Smooth muscle cell (in vitro differentiated cells): ENCODE data around the gene SCGB1C1. TPM values are rescaled to one million over a fixed set of nuclear protein-coding genes. Genes with fewer than 3 reads are reported as not detected.

Experiments used
- DNase-seq: peaks from one replicate; lab custom pipeline; 2025; ENCODE audit not compliant: unreplicated experiment; lab: John Stamatoyannopoulos, UW
- H2AFZ ChIP-seq: fragments of 200-600 bp; sonication (generic); 2 replicates; pipeline ENCODE4 v1.6.0; 2016; ENCODE audit warnings: antibody characterized with exemption, low read depth, mild to moderate bottlenecking
- H3F3A ChIP-seq: fragments of 200-600 bp; sonication (generic); 2 replicates; pipeline ENCODE4 v1.6.0; 2017; ENCODE audit warnings: antibody characterized with exemption, low read depth
- H3K27ac ChIP-seq: fragments of 200-600 bp; sonication (generic); 2 replicates; pipeline ENCODE4 v1.5.1; 2016; ENCODE audit warnings: low read depth, mild to moderate bottlenecking
- H3K27me3 ChIP-seq: fragments of 200-600 bp; sonication (generic); 2 replicates; pipeline ENCODE4 v1.6.1; 2016; ENCODE audit warnings: low read depth, mild to moderate bottlenecking
- H3K36me3 ChIP-seq: fragments of 200-600 bp; sonication (generic); 2 replicates; pipeline ENCODE4 v1.5.1; 2016; ENCODE audit warnings: low read depth
- H3K4me1 ChIP-seq: fragments of 200-600 bp; sonication (generic); 2 replicates; pipeline ENCODE4 v1.5.1; 2016; ENCODE audit warnings: low read depth
- H3K4me2 ChIP-seq: fragments of 200-600 bp; sonication (generic); 2 replicates; pipeline ENCODE4 v1.6.0; 2016; ENCODE audit warnings: mild to moderate bottlenecking
- H3K4me3 ChIP-seq: fragments of 200-600 bp; sonication (generic); 2 replicates; pipeline ENCODE4 v1.5.1; 2016; ENCODE audit warnings: mild to moderate bottlenecking
- H3K79me2 ChIP-seq: fragments of 200-600 bp; sonication (generic); 2 replicates; pipeline ENCODE4 v1.6.0; 2016; ENCODE audit warnings: low read depth, mild to moderate bottlenecking
- H3K9ac ChIP-seq: fragments of 200-600 bp; sonication (generic); 2 replicates; pipeline ENCODE4 v1.6.0; 2016; ENCODE audit warnings: low read depth
- H3K9me3 ChIP-seq: fragments of 200-600 bp; sonication (generic); replicated peaks from 2 replicates; pipeline ENCODE4 v1.5.1; 2016; ENCODE audit warnings: low read depth
- H4K20me1 ChIP-seq: fragments of 200-600 bp; sonication (generic); 2 replicates; pipeline ENCODE4 v1.6.0; 2016; ENCODE audit warnings: low read depth
- WGBS: methylation state at CpG from one replicate; pipeline ENCODE4 v1.1.7; 2016; ENCODE audit warnings: low lambda C conversion rate; 5-methylcytosine and 5-hydroxymethylcytosine counted together
- polyA plus RNA-seq: library from polyadenylated mRNA; unstranded; fragments of >200 nt; fragmentation: Nextera tagmentation; extraction: Ambion mirVana; gene quantifications from 2 replicates; pipeline ENCODE4 v1.2.1, GENCODE V29; 2016
- total RNA-seq: library from RNA; depleted of rRNA; stranded (reverse); fragments of >200 nt; gene quantifications from 2 replicates; pipeline ENCODE4 v1.2.3, GENCODE V29; 2014
- TF ChIP-seq, protein P1 (sequence below): fragments of 200-600 bp; sonication (generic); IDR thresholded peaks from 2 replicates; pipeline ENCODE4 v1.5.1; 2017; ENCODE audit warnings: borderline replicate concordance, mild to moderate bottlenecking, antibody characterized with exemption; ENCODE audit not compliant: insufficient read depth, poor library complexity, severe bottlenecking

Gene SCGB1C1
- total and polyA plus RNA-seq, 2 experiments from 2014 or later: not detected

GRCh38 chr11:210803-211180 is 17.9 kb downstream of the SCGB1C1 start:
- no peak overlapping the region for H3K4me3 ChIP-seq
- no peak for DNase-seq
- TF ChIP-seq, protein P1, sequence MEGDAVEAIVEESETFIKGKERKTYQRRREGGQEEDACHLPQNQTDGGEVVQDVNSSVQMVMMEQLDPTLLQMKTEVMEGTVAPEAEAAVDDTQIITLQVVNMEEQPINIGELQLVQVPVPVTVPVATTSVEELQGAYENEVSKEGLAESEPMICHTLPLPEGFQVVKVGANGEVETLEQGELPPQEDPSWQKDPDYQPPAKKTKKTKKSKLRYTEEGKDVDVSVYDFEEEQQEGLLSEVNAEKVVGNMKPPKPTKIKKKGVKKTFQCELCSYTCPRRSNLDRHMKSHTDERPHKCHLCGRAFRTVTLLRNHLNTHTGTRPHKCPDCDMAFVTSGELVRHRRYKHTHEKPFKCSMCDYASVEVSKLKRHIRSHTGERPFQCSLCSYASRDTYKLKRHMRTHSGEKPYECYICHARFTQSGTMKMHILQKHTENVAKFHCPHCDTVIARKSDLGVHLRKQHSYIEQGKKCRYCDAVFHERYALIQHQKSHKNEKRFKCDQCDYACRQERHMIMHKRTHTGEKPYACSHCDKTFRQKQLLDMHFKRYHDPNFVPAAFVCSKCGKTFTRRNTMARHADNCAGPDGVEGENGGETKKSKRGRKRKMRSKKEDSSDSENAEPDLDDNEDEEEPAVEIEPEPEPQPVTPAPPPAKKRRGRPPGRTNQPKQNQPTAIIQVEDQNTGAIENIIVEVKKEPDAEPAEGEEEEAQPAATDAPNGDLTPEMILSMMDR: no peak
- H2AFZ ChIP-seq: no peak overlapping the region
- peaks cover 48% of the 10 kb centered on the region for H3K79me2 ChIP-seq
- peak overlapping the region; percentile 95 for H3K9ac ChIP-seq
- H3K4me1 ChIP-seq: peaks cover 16% of the 10 kb centered on the region
- H3K36me3 ChIP-seq: no peaks in the 10 kb centered on the region
- peak overlapping the region; percentile 96 for H3K4me2 ChIP-seq
- H3K27me3 ChIP-seq: no peaks in the 10 kb centered on the region
- H4K20me1 ChIP-seq: peaks cover 53% of the 10 kb centered on the region
- peaks cover 40% of the 10 kb centered on the region for H3F3A ChIP-seq
- no peaks in the 10 kb centered on the region for H3K9me3 ChIP-seq
- WGBS: 97% methylated on average over 5 of the region's 5 CpGs
- peak overlapping the region; percentile 99 for H3K27ac ChIP-seq

DNA sequence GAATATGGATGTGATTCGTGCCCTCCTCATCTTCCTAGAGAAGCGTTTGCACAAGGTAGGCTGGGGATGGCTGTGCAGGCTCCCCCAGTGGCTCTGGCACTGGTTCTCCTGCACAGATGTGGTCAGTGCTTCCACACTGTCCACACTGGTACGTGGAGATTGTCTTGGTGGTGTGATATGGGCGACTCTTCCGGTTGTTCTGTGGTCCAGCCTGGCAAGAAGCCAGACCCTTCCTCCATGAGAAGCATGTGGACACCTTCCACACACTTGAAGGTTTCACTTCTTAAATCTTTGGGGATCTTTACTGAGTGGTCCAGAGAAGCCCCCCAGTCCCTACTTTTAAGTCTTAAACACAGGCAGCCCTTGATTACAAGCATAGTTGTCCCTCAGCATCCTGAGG is 18.4 kb downstream of the SCGB1C1 start:
- no peak for DNase-seq
- H3K36me3 ChIP-seq: no peaks in the 10 kb centered on the region
- peaks cover 43% of the 10 kb centered on the region for H3K79me2 ChIP-seq
- H3K4me2 ChIP-seq: no peak overlapping the region
- TF ChIP-seq, protein P1: no peak
- H4K20me1 ChIP-seq: peaks cover 48% of the 10 kb centered on the region
- H3K4me1 ChIP-seq: peaks cover 11% of the 10 kb centered on the region
- 98% methylated on average over 5 of the region's 5 CpGs for WGBS
- no peak overlapping the region for H3K9ac ChIP-seq
- H3K27ac ChIP-seq: peak overlapping the region; percentile 99
- no peaks in the 10 kb centered on the region for H3K9me3 ChIP-seq
- H3K4me3 ChIP-seq: no peak overlapping the region
- H3F3A ChIP-seq: peaks cover 41% of the 10 kb centered on the region
- H2AFZ ChIP-seq: no peak overlapping the region
- no peaks in the 10 kb centered on the region for H3K27me3 ChIP-seq

GRCh38 chr11:211741-212140 is 18.9 kb downstream of the SCGB1C1 start:
- no peak overlapping the region for H3K4me3 ChIP-seq
- H3F3A ChIP-seq: peaks cover 41% of the 10 kb centered on the region
- no peak overlapping the region for H3K9ac ChIP-seq
- no peak for DNase-seq
- WGBS: 97% methylated on average over 9 of the region's 9 CpGs
- H3K79me2 ChIP-seq: peaks cover 39% of the 10 kb centered on the region
- H3K4me1 ChIP-seq: peaks cover 11% of the 10 kb centered on the region
- peaks cover 44% of the 10 kb centered on the region for H4K20me1 ChIP-seq
- H2AFZ ChIP-seq: no peak overlapping the region
- H3K27ac ChIP-seq: peak overlapping the region; percentile 4
- no peak overlapping the region for H3K4me2 ChIP-seq
- no peaks in the 10 kb centered on the region for H3K27me3 ChIP-seq
- no peaks in the 10 kb centered on the region for H3K9me3 ChIP-seq
- no peaks in the 10 kb centered on the region for H3K36me3 ChIP-seq
- TF ChIP-seq, protein P1: no peak
